GM12865 (cell line): ENCODE results near the gene ZNF414.

Experiments used
- DNase-seq: peaks from one replicate; pipeline ENCODE4 v3.0.0; 2010; ENCODE audit warnings: low read depth
- H3K4me3 ChIP-seq: 2 replicates; pipeline ENCODE4 v1.5.1; 2011; ENCODE audit warnings: mild to moderate bottlenecking, low read depth, low read length, control low read depth
- TF ChIP-seq, protein P1 (sequence below): IDR thresholded peaks from 2 replicates; pipeline ENCODE4 v1.5.1; 2011; ENCODE audit warnings: low read length, control low read depth, low read depth, inconsistent platforms; ENCODE audit not compliant: insufficient read depth; ENCODE audit errors: missing control alignments

ZNF414 gene

DNA sequence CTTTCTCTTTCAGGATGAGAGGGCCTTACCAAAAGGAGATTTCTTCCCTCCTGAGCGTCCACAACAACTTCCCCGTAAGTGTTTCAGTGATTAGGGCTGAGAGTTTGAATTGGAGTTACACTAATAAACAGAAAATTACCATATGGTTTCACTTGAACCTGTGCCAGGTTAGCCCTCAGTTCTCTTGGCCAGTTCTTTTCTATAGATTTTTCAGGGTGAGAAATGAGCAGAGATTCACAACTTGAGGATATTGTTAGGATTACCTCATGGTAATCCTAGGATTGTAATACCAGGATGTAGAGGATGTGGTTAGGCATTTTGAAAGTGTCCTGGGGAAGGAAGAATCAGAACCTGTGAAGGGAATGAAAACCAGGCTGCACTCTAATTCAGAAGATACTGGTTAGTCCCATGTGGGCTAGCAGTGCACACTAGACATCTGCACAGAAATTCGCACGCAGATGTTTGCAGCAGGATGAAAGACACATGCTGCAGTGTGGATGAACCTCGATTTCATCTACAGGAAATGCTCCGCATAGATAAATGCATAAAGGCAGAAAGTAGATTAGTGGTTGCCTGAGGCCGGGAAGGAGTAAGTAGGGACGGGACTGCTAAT is 45.1 kb downstream of the ZNF414 start:
- TF ChIP-seq, protein P1, sequence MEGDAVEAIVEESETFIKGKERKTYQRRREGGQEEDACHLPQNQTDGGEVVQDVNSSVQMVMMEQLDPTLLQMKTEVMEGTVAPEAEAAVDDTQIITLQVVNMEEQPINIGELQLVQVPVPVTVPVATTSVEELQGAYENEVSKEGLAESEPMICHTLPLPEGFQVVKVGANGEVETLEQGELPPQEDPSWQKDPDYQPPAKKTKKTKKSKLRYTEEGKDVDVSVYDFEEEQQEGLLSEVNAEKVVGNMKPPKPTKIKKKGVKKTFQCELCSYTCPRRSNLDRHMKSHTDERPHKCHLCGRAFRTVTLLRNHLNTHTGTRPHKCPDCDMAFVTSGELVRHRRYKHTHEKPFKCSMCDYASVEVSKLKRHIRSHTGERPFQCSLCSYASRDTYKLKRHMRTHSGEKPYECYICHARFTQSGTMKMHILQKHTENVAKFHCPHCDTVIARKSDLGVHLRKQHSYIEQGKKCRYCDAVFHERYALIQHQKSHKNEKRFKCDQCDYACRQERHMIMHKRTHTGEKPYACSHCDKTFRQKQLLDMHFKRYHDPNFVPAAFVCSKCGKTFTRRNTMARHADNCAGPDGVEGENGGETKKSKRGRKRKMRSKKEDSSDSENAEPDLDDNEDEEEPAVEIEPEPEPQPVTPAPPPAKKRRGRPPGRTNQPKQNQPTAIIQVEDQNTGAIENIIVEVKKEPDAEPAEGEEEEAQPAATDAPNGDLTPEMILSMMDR, result no peak
- H3K4me3 ChIP-seq, result no peak overlapping the region
- peak; percentile 51 for DNase-seq

DNA sequence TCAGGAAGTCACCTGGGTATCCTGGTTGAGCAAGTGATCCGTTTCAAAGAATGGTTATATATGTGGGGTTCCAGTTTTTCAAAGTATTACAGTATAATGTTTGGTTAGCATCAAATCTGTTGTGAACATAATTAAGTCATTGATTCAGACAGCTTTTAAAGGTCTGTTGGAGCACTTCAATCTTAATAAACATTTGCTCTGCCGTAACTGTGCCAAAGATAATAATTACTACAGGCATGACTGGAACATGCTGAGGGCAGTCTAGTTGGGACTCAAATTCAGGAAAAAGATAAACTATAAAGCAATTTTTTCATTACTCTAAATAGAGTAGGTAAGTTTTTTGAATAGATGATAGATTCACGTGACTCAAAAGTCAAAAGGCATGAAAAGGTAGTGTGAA is 45.8 kb downstream of the ZNF414 start:
- no peak overlapping the region for H3K4me3 ChIP-seq
- no peak for DNase-seq
- TF ChIP-seq, protein P1, result no peak

DNA sequence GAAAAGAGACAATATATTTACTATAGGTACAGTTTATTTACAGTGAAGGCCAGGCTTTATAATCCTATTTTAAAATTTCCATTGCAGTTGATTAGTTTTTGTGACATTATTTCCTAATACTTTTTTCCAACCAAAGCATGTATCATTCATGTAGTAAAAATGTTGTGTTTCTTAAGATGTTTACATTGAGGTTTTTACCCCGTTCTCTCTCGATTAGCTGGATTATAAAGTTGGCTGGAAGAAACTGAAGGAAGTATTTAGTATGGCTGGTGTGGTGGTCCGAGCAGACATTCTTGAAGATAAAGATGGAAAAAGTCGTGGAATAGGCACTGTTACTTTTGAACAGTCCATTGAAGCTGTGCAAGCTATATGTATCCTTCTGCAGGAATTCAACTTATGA is 47.9 kb downstream of the ZNF414 start:
- TF ChIP-seq, protein P1, result no peak
- no peak overlapping the region for H3K4me3 ChIP-seq
- no peak for DNase-seq

DNA sequence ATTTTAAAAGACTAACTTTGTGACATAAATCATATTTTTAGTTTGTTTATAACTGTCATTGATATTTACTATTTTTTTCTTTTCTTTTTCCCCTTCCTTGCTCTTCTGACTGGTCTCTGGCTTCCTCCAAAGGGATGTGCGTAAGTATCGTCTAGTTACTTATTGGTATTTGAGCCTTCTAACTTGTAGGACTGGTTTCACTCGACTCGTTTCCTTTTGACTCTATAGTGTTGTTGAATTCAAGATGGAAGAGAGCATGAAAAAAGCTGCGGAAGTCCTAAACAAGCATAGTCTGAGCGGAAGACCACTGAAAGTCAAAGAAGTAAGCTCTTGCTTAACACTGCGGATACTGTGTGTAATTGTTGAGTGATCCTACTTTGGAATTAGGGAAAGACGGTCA is 50.6 kb downstream of the ZNF414 start:
- TF ChIP-seq, protein P1, result no peak
- DNase-seq, result no peak
- H3K4me3 ChIP-seq, result no peak overlapping the region

DNA sequence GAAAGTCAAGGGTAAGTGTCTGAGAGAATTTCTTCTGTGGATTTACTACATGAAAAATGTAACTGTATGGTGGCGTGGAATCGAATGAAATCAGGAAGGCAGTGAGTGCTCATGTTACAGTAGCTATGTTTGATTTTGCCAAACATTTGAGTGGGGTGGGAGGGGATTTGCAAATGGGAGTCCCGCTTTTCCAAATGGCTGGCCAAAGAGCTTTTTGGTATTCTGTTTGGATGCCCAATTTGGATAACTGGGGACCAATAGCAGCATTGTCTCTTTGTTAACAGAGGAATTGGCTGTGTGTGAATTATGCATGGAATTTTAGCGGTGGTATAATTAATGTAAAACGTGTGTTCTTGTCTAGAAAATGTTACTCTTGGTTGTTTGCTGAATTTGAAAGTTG is 51.4 kb downstream of the ZNF414 start:
- no peak for DNase-seq
- TF ChIP-seq, protein P1, result no peak
- H3K4me3 ChIP-seq, result no peak overlapping the region

DNA sequence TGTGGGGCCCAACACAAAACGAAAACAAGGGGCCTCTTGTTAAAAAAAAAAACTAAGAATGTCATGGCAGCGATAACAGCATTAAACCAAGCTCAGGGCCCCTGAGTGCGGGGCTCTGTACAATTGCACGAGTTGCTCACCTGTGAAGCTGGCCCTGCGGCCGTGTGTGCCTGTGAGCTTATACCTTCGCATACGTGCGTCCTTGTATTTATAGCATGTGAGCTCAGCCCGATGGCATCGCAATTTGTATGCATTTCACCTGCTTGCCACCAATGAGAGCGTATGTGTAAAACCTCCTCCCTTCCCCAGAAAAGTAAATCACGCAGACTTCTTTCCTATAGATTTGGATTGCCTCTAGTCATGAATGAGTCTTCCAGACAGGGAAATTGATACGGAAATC is 52.1 kb downstream of the ZNF414 start:
- no peak overlapping the region for H3K4me3 ChIP-seq
- TF ChIP-seq, protein P1, result no peak
- no peak for DNase-seq

DNA sequence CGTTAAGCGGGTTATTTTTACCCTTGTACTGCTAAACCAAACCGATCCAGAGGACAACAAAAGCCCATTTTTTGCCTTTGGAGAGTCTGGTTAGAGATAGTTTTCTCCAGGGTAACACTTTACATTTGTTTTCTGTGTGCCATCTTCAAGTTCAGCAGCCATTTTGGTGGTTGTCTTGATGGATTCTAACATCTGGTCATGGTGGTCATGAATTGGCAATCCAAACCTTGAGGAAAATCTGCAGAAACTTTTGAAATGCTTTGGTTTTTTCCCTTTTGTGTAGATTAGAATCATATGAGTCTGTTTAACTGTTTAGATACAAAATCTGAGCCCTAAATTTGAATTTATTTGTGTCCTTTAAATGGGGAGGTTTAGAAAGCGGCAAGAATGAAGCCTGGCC is 52.6 kb downstream of the ZNF414 start:
- TF ChIP-seq, protein P1, result no peak
- DNase-seq, result no peak

More for the DNA sequence above, 52.6 kb downstream of the ZNF414 start:
- no peak overlapping the region for H3K4me3 ChIP-seq
